A673 (cell line): ENCODE results near the gene FAHD2A. TPM values are rescaled to one million over a fixed set of nuclear protein-coding genes. Genes with fewer than 3 reads are reported as not detected.

Source experiments
- BruUV-seq: library from RNA; stranded (reverse); fragments of 400-500 nt; replicated peaks from 2 replicates; lab custom pipeline; 2021; lab: Mats Ljungman, UMichigan
- CTCF ChIA-PET: fragments of 300-600 bp; sonication (Branson Sonifier 250); formaldehyde crosslinking; loops from one replicate; lab custom pipeline; 2022; ENCODE audit warnings: antibody characterized with exemption; lab: Charles Lee
- POLR2A ChIA-PET: fragments of 300-600 bp; sonication (Branson Sonifier 250); formaldehyde crosslinking; loops from one replicate; lab custom pipeline; 2022; ENCODE audit warnings: antibody characterized with exemption; ENCODE audit not compliant: low non-redundant PET; lab: Charles Lee
- DNase-seq: peaks from one replicate; pipeline ENCODE4 v3.0.0-alpha.2; 2015; ENCODE audit warnings: low spot score
- H3K27ac ChIP-seq: fragments of 200-600 bp; sonication (generic); 2 replicates; pipeline ENCODE4 v1.5.1; 2016; ENCODE audit warnings: mixed run types, low read depth, mild to moderate bottlenecking, mixed read lengths, antibody characterized with exemption, low read length; ENCODE audit not compliant: poor library complexity, severe bottlenecking
- H3K27me3 ChIP-seq: fragments of 200-600 bp; sonication (generic); replicated peaks from 2 replicates; pipeline ENCODE4 v1.6.1; 2017; ENCODE audit warnings: mixed run types, low read depth, mild to moderate bottlenecking, mixed read lengths, antibody characterized with exemption, low read length; ENCODE audit not compliant: insufficient read depth, poor library complexity
- H3K36me3 ChIP-seq: fragments of 200-600 bp; sonication (generic); 2 replicates; pipeline ENCODE4 v1.6.1; 2016; ENCODE audit warnings: mixed run types, mild to moderate bottlenecking, mixed read lengths, antibody characterized with exemption, low read length; ENCODE audit not compliant: insufficient read depth, poor library complexity, severe bottlenecking
- H3K4me1 ChIP-seq: fragments of 200-600 bp; sonication (generic); 2 replicates; pipeline ENCODE4 v1.6.1; 2017; ENCODE audit warnings: mixed run types, mild to moderate bottlenecking, mixed read lengths, antibody characterized with exemption, low read length; ENCODE audit not compliant: insufficient read depth, poor library complexity, severe bottlenecking
- H3K4me3 ChIP-seq: fragments of 200-600 bp; sonication (generic); 2 replicates; pipeline ENCODE4 v1.5.1; 2016; ENCODE audit warnings: low read depth, mixed run types, mild to moderate bottlenecking, mixed read lengths, low read length; ENCODE audit not compliant: poor library complexity, severe bottlenecking
- H3K9me3 ChIP-seq: fragments of 200-600 bp; sonication (generic); 2 replicates; pipeline ENCODE4 v1.6.1; 2016; ENCODE audit warnings: mixed run types, low read depth, mild to moderate bottlenecking, mixed read lengths, antibody characterized with exemption, low read length; ENCODE audit not compliant: poor library complexity, severe bottlenecking
- CTCF ChIP-seq: fragments of 300-800, 200-600 bp; sonication (generic); conservative IDR thresholded peaks from 2 replicates; pipeline ENCODE4 v1.5.1; 2017; ENCODE audit warnings: low read depth, mild to moderate bottlenecking, antibody characterized with exemption, low read length, moderate library complexity, mixed read lengths
- EZH2 ChIP-seq: fragments of 200-600 bp; sonication (generic); IDR thresholded peaks from 2 replicates; pipeline ENCODE4 v1.6.1; 2017; ENCODE audit warnings: borderline replicate concordance, low read depth, mild to moderate bottlenecking, mixed read lengths, antibody characterized with exemption, low read length; ENCODE audit not compliant: poor library complexity, severe bottlenecking
- intact Hi-C: fragments of 100-400 bp; cut with micrococcal nuclease; formaldehyde crosslinking; loops from one replicate; pipeline ENCODE4 v1.10.0; 2022; ENCODE audit not compliant: unreplicated experiment
- total RNA-seq: library from RNA; stranded (reverse); gene quantifications from 2 replicates; pipeline ENCODE4 v1.2.3, GENCODE V29; 2021

Gene FAHD2A
- total RNA-seq, 1 experiment from 2014 or later, result 28.9 TPM

GRCh38 chr2:95379371-95379831 lies 23.1 kb upstream of the FAHD2A start:
- Histone ChIP-seq H3K27ac (no peak overlapping the region), H3K27me3 (no peaks in the 10 kb centered on the region), H3K36me3 (no peaks in the 10 kb centered on the region), H3K9me3 (no peaks in the 10 kb centered on the region), H3K4me1 (no peaks in the 10 kb centered on the region), H3K4me3 (no peak overlapping the region)
- intact Hi-C loops, result no loop called here
- BruUV-seq, result no TSS peak
- TF ChIP-seq EZH2 (no peak), CTCF (peak; percentile 44)
- POLR2A ChIA-PET, result no interaction called here
- CTCF ChIA-PET, result no interaction called here
- DNase-seq, result peak; percentile 22

GRCh38 chr2:95380280-95380679 lies 22.2 kb upstream of the FAHD2A start:
- no TSS peak for BruUV-seq
- POLR2A ChIA-PET, result no interaction called here
- TF ChIP-seq EZH2, result no peak
- Histone ChIP-seq H3K4me1 (no peaks in the 10 kb centered on the region), H3K27ac (no peak overlapping the region), H3K4me3 (no peak overlapping the region), H3K36me3 (no peaks in the 10 kb centered on the region), H3K9me3 (no peaks in the 10 kb centered on the region), H3K27me3 (no peaks in the 10 kb centered on the region)
- intact Hi-C loops, result no loop called here
- CTCF ChIA-PET, result no interaction called here
- no peak for DNase-seq

- no peak overlapping the region for H3K27ac ChIP-seq
- H3K36me3 ChIP-seq, result no peaks in the 10 kb centered on the region
- H3K4me1 ChIP-seq, result no peaks in the 10 kb centered on the region
- H3K27me3 ChIP-seq, result no peaks in the 10 kb centered on the region
- CTCF ChIA-PET, result no interaction called here
- DNase-seq, result no peak
- H3K9me3 ChIP-seq, result no peaks in the 10 kb centered on the region
- TF ChIP-seq EZH2 (no peak), CTCF (no peak)
- BruUV-seq, result no TSS peak
- no peak overlapping the region for H3K4me3 ChIP-seq
- intact Hi-C loops, result no loop called here
- POLR2A ChIA-PET, result no interaction called here
Measured at GRCh38 chr2:95380731-95381130, 21.8 kb upstream of the FAHD2A start.
